PFSK-1 (cell line): ENCODE data around the gene MYH14.

Experiments used
- SIN3A ChIP-seq: IDR thresholded peaks from 2 replicates; pipeline ENCODE4 v1.6.1; 2012; ENCODE audit warnings: mild to moderate bottlenecking, low read length, moderate library complexity, borderline replicate concordance; ENCODE audit not compliant: insufficient read depth
- TAF1 ChIP-seq: IDR thresholded peaks from 2 replicates; pipeline ENCODE4 v1.6.1; 2012; ENCODE audit warnings: low read length, control low read depth, borderline replicate concordance; ENCODE audit not compliant: insufficient read depth
- TF ChIP-seq, protein P1 (sequence below), 2 experiments: IDR thresholded peaks; 2 replicates each; pipeline versions ENCODE4 v1.6.1 to v1.8.0; 2011 to 2012; ENCODE audit warnings: low read depth in 2 of 2, low read length in 2 of 2, control low read depth in 1 of 2, inconsistent platforms in 1 of 2, mild to moderate bottlenecking in 1 of 2, moderate library complexity in 1 of 2; ENCODE audit not compliant: insufficient read depth in 1 of 2

DNA sequence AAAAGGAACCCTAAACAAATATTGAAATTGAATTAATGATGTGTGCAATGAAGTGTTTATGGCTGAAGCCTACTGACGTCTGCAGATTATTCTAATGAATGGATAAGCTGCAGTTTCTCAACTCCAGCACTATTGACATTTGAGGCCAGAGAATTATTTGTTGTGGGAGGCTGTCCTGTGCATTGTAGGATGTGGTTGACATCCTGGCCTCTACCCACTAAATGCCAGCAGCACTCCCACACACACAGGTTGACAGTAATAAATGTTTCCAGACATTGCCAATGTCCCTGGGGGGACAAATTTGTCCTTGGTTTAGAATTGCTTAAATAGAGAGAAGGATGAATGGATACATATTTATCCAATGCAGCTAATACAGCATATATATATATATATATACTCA, 19.2 kb upstream of the MYH14 start:
- no peak for TF ChIP-seq SIN3A
- TF ChIP-seq, protein P1, sequence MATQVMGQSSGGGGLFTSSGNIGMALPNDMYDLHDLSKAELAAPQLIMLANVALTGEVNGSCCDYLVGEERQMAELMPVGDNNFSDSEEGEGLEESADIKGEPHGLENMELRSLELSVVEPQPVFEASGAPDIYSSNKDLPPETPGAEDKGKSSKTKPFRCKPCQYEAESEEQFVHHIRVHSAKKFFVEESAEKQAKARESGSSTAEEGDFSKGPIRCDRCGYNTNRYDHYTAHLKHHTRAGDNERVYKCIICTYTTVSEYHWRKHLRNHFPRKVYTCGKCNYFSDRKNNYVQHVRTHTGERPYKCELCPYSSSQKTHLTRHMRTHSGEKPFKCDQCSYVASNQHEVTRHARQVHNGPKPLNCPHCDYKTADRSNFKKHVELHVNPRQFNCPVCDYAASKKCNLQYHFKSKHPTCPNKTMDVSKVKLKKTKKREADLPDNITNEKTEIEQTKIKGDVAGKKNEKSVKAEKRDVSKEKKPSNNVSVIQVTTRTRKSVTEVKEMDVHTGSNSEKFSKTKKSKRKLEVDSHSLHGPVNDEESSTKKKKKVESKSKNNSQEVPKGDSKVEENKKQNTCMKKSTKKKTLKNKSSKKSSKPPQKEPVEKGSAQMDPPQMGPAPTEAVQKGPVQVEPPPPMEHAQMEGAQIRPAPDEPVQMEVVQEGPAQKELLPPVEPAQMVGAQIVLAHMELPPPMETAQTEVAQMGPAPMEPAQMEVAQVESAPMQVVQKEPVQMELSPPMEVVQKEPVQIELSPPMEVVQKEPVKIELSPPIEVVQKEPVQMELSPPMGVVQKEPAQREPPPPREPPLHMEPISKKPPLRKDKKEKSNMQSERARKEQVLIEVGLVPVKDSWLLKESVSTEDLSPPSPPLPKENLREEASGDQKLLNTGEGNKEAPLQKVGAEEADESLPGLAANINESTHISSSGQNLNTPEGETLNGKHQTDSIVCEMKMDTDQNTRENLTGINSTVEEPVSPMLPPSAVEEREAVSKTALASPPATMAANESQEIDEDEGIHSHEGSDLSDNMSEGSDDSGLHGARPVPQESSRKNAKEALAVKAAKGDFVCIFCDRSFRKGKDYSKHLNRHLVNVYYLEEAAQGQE (IDR thresholded peaks at IDR 0.05; ENCODE audit: insufficient read depth in 1 of 2, low read depth in 2 of 2, low read length in 2 of 2): no peak
- TF ChIP-seq TAF1: no peak
